MM.1S (cell line): ENCODE results near the gene PPFIA2.

Experiments used
- DNase-seq: peaks from one replicate; pipeline ENCODE4 v3.0.0-alpha.2; 2015
- H2AFZ ChIP-seq: fragments of 300-600 bp; sonication (generic); 2 replicates; pipeline ENCODE4 v1.6.0; 2016; ENCODE audit warnings: antibody characterized with exemption, low read length
- H3F3A ChIP-seq: fragments of 300-600 bp; sonication (generic); 2 replicates; pipeline ENCODE4 v1.6.1; 2016; ENCODE audit warnings: mild to moderate bottlenecking, antibody characterized with exemption, low read length, moderate library complexity, mixed read lengths; ENCODE audit not compliant: insufficient read depth
- H3K27ac ChIP-seq: fragments of 300-600 bp; sonication (generic); 2 replicates; pipeline ENCODE4 v1.5.1; 2016; ENCODE audit warnings: mild to moderate bottlenecking, low read length
- H3K27me3 ChIP-seq: fragments of 300-600 bp; sonication (generic); replicated peaks from 2 replicates; pipeline ENCODE4 v1.6.0; 2016; ENCODE audit warnings: low read length; ENCODE audit not compliant: insufficient read depth
- H3K36me3 ChIP-seq: fragments of 300-600 bp; sonication (generic); replicated peaks from 2 replicates; pipeline ENCODE4 v1.6.1; 2016; ENCODE audit warnings: mild to moderate bottlenecking, low read length, mixed read lengths; ENCODE audit not compliant: insufficient read depth
- H3K4me1 ChIP-seq: fragments of 300-600 bp; sonication (generic); 2 replicates; pipeline ENCODE4 v1.6.1; 2016; ENCODE audit warnings: low read length, mixed read lengths
- H3K4me2 ChIP-seq: fragments of 300-600 bp; sonication (generic); 2 replicates; pipeline ENCODE4 v1.6.0; 2016; ENCODE audit warnings: low read depth, low read length
- H3K4me3 ChIP-seq: fragments of 300-600 bp; sonication (generic); 2 replicates; pipeline ENCODE4 v1.5.1; 2016; ENCODE audit warnings: low read length, mixed read lengths
- H3K79me2 ChIP-seq: fragments of 300-600 bp; sonication (generic); 2 replicates; pipeline ENCODE4 v1.6.1; 2016; ENCODE audit warnings: mixed run types, low read length, mixed read lengths
- H3K9ac ChIP-seq: fragments of 300-600 bp; sonication (generic); 2 replicates; pipeline ENCODE4 v1.6.1; 2016; ENCODE audit warnings: low read length, mixed read lengths
- H3K9me2 ChIP-seq: fragments of 300-600 bp; sonication (generic); replicated peaks from 2 replicates; pipeline ENCODE4 v1.6.1; 2016; ENCODE audit warnings: mild to moderate bottlenecking, low read length, mixed read lengths; ENCODE audit not compliant: insufficient read depth
- H3K9me3 ChIP-seq: fragments of 300-600 bp; sonication (generic); replicated peaks from 2 replicates; pipeline ENCODE4 v1.6.1; 2016; ENCODE audit warnings: mild to moderate bottlenecking, low read length, mixed read lengths; ENCODE audit not compliant: insufficient read depth
- H4K20me1 ChIP-seq: fragments of 300-600 bp; sonication (generic); 2 replicates; pipeline ENCODE4 v1.6.1; 2016; ENCODE audit warnings: mild to moderate bottlenecking, low read length, moderate library complexity, mixed read lengths; ENCODE audit not compliant: insufficient read depth
- CTCF ChIP-seq: fragments of 300-600 bp; sonication (generic); IDR thresholded peaks from 2 replicates; pipeline ENCODE4 v1.5.1; 2016; ENCODE audit warnings: antibody characterized with exemption, low read length, mixed read lengths
- EZH2 ChIP-seq: fragments of 300-600 bp; sonication (generic); optimal IDR thresholded peaks from 2 replicates; pipeline ENCODE3; 2017; ENCODE audit warnings: low read depth, mild to moderate bottlenecking, antibody characterized with exemption, low read length, mixed read lengths
- EZH2phosphoT487 ChIP-seq: fragments of 300-600 bp; sonication (generic); IDR thresholded peaks from 2 replicates; pipeline ENCODE4 v1.6.1; 2018; ENCODE audit warnings: antibody characterized with exemption, low read length

The PPFIA2 gene

GRCh38 chr12:81350309-81350708, 408.8 kb downstream of the PPFIA2 start:
- H3K9ac ChIP-seq, result no peak overlapping the region
- H3F3A ChIP-seq, result no peaks in the 10 kb centered on the region
- H3K27ac ChIP-seq, result no peak overlapping the region
- no peaks in the 10 kb centered on the region for H3K9me3 ChIP-seq
- H3K36me3 ChIP-seq, result no peaks in the 10 kb centered on the region
- H3K79me2 ChIP-seq, result no peaks in the 10 kb centered on the region
- no peaks in the 10 kb centered on the region for H4K20me1 ChIP-seq
- TF ChIP-seq CTCF, result no peak
- no peak for TF ChIP-seq EZH2phosphoT487
- TF ChIP-seq EZH2, result no peak
- H3K9me2 ChIP-seq, result no peaks in the 10 kb centered on the region
- H3K4me1 ChIP-seq, result no peaks in the 10 kb centered on the region
- no peak for DNase-seq
- no peaks in the 10 kb centered on the region for H3K27me3 ChIP-seq
- H2AFZ ChIP-seq, result no peak overlapping the region
- no peak overlapping the region for H3K4me2 ChIP-seq
- H3K4me3 ChIP-seq, result no peak overlapping the region

- no peaks in the 10 kb centered on the region for H3K9me2 ChIP-seq
- no peak overlapping the region for H3K4me2 ChIP-seq
- H3F3A ChIP-seq, result no peaks in the 10 kb centered on the region
- no peak overlapping the region for H3K4me3 ChIP-seq
- no peak overlapping the region for H3K9ac ChIP-seq
- H3K36me3 ChIP-seq, result no peaks in the 10 kb centered on the region
- no peak overlapping the region for H3K27ac ChIP-seq
- no peaks in the 10 kb centered on the region for H3K27me3 ChIP-seq
- no peaks in the 10 kb centered on the region for H4K20me1 ChIP-seq
- no peak overlapping the region for H2AFZ ChIP-seq
- H3K9me3 ChIP-seq, result no peaks in the 10 kb centered on the region
- no peak for TF ChIP-seq EZH2phosphoT487
- TF ChIP-seq EZH2, result no peak
- no peak for TF ChIP-seq CTCF
- no peaks in the 10 kb centered on the region for H3K4me1 ChIP-seq
- no peak for DNase-seq
- no peaks in the 10 kb centered on the region for H3K79me2 ChIP-seq
These were observed 411.7 kb downstream of the PPFIA2 start for GRCh38 chr12:81347404-81347803.

- TF ChIP-seq CTCF (no peak), EZH2phosphoT487 (no peak), EZH2 (no peak)
- no peak overlapping the region for H3K4me2 ChIP-seq
- H3K9ac ChIP-seq, result no peak overlapping the region
- no peak overlapping the region for H3K4me3 ChIP-seq
- H3F3A ChIP-seq, result no peaks in the 10 kb centered on the region
- no peak for DNase-seq
- H3K36me3 ChIP-seq, result no peaks in the 10 kb centered on the region
- H2AFZ ChIP-seq, result no peak overlapping the region
- H4K20me1 ChIP-seq, result no peaks in the 10 kb centered on the region
- H3K9me2 ChIP-seq, result no peaks in the 10 kb centered on the region
- H3K27me3 ChIP-seq, result no peaks in the 10 kb centered on the region
- H3K79me2 ChIP-seq, result no peaks in the 10 kb centered on the region
- H3K4me1 ChIP-seq, result no peaks in the 10 kb centered on the region
- no peak overlapping the region for H3K27ac ChIP-seq
- no peaks in the 10 kb centered on the region for H3K9me3 ChIP-seq
These were observed 418.2 kb downstream of the PPFIA2 start for GRCh38 chr12:81340910-81341309.

GRCh38 chr12:81339071-81339470, 420.1 kb downstream of the PPFIA2 start:
- no peaks in the 10 kb centered on the region for H3F3A ChIP-seq
- H3K4me1 ChIP-seq, result no peaks in the 10 kb centered on the region
- no peaks in the 10 kb centered on the region for H4K20me1 ChIP-seq
- H3K27me3 ChIP-seq, result no peaks in the 10 kb centered on the region
- no peaks in the 10 kb centered on the region for H3K9me3 ChIP-seq
- no peaks in the 10 kb centered on the region for H3K36me3 ChIP-seq
- DNase-seq, result no peak
- H2AFZ ChIP-seq, result no peak overlapping the region
- H3K4me2 ChIP-seq, result no peak overlapping the region
- H3K79me2 ChIP-seq, result no peaks in the 10 kb centered on the region
- H3K4me3 ChIP-seq, result no peak overlapping the region
- no peaks in the 10 kb centered on the region for H3K9me2 ChIP-seq
- no peak overlapping the region for H3K9ac ChIP-seq
- no peak for TF ChIP-seq EZH2
- H3K27ac ChIP-seq, result no peak overlapping the region
